ENCODE data around the gene ST6GAL1.
"Not testable (repeated sequence)": the region's sequence is repeated elsewhere in the genome, so short reads cannot be mapped to it uniquely, and the experiment has no call there.

ST6GAL1 gene, protein sequence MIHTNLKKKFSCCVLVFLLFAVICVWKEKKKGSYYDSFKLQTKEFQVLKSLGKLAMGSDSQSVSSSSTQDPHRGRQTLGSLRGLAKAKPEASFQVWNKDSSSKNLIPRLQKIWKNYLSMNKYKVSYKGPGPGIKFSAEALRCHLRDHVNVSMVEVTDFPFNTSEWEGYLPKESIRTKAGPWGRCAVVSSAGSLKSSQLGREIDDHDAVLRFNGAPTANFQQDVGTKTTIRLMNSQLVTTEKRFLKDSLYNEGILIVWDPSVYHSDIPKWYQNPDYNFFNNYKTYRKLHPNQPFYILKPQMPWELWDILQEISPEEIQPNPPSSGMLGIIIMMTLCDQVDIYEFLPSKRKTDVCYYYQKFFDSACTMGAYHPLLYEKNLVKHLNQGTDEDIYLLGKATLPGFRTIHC

DNA sequence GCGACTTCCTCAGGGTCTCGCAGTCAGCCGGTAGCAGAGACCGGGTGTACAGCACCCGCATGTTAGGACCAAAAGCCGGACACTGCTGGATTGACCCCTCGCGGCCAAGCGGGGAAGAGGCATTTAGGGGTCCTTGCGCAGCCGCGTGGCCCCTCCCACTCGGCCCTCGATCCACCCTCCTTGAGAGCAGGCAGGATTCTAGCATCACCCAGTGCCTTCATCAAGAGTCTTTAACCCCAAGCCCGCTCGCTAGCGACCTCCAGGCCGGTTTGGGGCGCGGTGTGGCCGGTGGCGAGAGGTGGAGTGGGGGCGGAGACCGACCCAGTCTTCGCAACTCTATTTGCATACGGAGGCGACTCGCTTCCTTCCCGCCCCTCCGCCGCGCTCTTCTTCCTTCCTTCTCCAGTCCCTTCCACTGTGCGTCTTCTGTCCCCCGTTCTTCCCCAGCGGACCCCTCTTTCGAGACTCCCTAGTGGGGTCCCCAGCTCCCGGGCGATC lies at the start of gene ST6GAL1:
Gene ST6GAL1 (plus strand): TSS at position 384 of the 498 bp plus-strand sequence. CDS start 112,178 bp downstream, outside the sequence.
- peak; percentile 70 for DNase-seq

DNA sequence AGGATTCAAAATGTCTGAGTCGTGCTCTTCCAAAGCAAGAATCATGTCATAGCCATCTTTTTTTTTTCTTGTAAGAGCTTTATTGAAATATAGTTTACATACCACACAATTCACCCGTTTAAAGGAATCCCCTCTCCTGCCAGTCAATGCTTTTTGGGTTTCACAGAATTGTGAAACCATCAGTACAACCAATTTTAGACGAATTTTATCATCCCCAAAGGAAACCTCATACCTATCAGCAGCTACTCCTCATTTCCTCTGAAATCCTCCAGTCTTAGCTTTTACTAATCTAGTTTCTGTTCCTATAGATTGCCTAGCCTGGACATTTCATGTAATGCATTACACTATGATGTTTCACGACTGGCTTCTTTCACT lies 48.2 kb upstream of the ST6GAL1 start:
- no peak for DNase-seq

DNA sequence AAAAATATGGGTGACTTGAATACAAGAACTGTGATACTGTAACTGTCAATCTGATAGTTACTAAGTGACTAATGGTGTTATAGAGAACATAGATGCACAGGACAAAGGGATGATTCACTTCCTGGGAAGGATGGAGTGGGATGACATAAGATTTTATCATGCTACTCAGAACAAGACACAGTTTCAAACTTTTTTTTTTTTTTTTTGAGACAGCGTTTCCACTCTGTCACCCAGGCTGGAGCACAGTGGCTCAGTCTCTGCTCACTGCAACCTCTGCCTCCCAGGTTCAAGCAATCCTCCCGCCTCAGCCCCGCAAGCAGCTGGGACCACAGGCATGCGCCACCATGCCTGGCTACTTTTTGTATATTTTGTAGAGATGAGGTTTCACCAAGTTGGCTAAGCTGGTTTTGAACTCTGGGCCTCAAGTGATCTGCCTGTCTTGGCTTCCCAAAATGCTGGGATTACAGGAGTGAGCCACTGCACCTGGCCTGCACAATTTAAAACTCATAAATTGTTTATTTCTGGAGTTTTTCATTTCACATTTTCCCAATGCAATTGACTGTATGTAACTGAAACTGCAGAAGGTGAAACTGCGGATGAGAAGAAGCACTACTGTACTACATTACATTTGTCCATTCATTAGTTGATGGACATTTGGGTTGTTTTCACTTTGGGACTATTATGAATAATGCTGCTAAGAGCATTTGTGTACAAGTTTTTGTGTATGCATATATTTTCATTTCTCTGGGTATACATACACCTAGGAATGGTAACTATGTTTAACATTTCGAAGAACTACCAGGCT lies 47.2 kb upstream of the ST6GAL1 start:
- peak; percentile 51 for DNase-seq

DNA sequence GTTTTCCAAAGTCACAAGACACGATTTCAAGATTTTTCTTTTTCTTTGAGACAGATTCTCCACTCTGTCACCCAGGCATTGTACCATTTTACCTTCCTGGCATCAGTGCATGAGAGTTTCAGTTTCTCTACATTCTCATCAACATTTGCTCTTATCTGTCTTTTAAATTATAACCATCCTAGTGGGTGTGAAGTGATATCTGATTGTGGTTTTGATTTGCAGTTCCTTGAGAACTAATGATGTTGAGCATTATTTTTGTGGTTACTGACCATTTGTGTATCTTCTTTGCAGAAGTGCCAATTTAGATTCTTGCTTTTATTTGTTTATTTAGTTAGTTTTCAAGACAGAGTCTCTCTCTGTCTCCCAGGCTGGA lies 46.7 kb upstream of the ST6GAL1 start:
- no peak for DNase-seq

DNA sequence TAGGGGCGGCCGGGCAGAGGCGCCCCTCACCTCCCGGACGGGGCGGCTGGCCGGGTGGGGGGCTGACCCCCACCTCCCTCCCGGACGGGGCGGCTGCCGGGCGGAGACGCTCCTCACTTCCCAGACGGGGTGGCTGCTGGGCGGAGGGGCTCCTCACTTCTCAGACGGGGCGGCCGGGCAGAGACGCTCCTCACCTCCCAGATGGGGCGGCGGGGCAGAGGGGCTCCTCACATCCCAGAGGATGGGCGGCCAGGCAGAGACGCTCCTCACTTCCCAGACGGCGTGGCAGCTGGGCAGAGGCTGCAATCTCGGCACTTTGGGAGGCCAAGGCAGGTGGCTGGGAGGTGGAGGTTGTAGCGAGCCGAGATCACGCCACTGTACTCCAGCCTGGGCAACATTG lies 45.5 kb upstream of the ST6GAL1 start:
- not testable (repeated sequence) for DNase-seq

DNA sequence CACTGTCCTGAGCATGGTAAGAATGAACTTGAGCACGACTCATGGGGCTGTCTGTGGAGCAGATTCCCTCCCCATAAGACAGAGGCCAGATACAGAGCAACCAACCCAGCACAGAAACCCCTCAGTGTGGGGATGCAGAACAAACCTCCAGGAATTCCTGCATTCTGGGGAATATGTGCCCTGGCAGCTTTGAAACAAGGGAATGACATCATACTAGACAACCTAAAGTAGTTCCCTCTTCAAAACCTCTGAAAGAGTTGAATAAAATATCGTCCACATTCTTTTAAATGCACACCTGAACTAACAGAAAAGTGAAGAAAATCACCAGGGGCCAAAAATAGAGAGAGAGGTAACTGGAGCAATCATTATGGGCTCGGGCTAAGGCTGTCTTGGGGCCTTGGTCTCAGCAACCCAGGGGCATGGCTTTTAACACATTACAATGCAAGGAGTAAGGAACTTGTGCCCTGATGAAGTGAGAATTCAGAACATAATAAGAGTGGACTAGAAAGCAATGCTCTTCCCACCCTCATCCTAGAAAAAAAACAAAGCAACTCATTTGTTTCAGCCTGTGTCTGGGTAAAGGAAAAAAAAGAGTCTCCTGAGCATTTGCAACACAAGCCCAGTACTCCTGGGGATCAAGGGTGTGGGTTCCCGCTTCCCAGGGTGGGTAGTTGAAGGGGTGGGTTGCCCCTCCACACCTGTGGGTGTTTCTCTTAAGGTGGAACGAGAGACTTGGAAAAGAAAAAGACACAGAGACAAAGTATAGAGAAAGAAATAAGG lies 43.9 kb upstream of the ST6GAL1 start:
- no peak for DNase-seq

DNA sequence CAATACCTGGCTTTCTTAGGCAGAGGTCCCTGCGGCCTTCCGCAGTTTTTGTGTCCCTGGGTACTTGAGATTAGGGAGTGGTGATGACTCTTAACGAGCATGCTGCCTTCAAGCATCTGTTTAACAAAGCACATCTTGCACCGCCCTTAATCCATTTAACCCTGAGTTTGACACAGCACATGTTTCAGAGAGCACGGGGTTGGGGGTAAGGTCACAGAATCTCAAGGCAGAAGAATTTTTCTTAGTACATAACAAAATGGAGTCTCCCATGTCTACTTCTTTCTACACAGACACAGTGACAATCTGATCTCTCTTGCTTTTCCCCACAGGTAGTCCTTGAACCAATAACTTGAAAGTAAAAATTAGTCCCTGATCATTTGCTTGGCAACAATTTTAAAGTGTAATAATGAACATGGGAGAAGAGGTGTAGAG lies 42.8 kb upstream of the ST6GAL1 start:
- not testable (repeated sequence) for DNase-seq

DNA sequence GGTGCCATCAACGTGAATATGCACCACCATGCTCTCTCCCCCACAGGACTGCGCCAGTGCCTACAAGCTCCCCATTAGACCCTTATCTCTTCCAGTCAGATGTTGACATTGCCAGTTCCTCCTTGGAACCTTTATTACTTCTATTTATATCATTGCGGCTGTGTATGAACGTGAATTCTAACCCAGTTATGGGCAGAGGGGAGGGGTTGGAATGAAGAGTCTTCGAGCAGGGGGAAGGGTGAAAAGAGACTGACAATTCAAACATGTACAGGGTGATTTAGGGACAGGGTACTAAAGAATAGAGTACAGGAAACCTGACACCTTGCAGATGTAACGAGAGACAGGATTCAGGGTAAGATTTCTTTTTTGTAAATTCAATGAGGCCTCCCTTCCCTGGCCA lies 41.8 kb upstream of the ST6GAL1 start:
- no peak for DNase-seq

DNA sequence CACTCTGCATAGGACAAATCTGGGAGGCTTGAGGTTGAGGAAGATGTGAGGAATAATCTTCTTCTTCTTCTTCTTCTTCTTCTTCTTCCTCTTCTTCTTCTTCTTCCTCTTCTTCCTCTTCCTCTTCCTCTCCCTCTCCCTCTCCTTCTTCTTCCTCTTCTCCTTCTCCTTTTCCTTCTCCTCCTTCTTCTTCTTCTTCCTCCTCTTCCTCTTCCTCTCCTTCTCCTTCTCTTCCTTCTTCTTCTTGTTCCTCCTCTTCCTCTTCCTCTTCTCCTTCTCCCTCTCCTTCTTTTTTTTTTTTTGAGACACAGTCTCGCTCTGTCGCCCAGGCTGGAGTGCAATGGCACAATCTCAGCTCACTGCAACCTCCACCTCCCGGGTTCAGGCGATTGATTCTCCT lies 40.6 kb upstream of the ST6GAL1 start:
- not testable (repeated sequence) for DNase-seq

DNA sequence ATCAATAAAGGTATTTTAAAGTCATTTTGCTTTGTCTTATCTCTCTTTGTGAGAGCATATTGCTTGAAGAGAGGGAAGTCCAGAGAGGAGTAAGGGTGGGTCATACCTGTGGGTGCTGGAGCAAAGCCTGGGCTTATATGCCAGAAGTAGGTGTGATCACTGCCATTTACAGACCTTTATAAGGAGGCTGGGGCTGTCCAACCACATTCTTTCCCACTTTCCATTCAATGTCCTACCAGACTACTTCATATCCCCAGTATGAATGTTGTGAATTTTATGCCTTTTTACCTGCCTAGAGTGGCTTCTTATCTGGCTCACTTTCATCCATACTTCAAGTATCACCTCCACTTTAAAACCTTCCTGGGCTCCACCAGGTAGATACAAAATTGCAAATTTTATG lies 39.4 kb upstream of the ST6GAL1 start:
- no peak for DNase-seq

DNA sequence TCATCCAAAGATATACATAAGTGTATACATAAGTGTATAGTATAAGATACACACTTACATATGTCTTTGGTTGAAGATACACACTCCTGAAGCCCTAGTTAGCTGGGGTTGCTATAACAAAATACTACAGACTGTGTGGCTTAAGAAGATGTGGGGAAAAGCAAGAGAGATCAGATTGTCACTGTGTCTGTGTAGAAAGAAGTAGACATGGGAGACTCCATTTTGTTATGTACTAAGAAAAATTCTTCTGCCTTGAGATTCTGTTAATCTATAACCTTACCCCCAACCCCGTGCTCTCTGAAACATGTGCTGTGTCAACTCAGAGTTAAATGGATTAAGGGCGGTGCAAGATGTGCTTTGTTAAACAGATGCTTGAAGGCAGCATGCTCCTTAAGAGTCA lies 37.3 kb upstream of the ST6GAL1 start:
- DNase-seq: not testable (repeated sequence)

DNA sequence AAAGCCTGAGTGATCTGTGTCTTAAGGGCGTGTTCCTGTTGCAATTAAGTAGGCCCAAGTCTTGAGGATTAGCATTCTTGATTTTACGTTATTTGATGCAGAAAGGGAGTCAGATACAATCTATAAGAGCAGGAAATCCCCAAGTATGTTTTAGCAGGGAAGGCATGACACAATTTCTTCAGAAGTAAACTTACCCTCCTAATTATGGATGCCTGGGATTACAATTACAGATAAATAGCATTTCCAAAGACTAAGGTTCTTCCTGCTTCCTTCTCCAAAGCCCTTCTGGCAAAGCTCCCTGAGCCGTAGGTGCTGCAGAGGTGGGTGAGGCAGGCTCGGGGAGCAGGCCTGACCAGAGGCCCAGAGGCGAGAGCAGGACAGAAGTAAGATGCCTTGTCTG lies 34.9 kb upstream of the ST6GAL1 start:
- no peak for DNase-seq

DNA sequence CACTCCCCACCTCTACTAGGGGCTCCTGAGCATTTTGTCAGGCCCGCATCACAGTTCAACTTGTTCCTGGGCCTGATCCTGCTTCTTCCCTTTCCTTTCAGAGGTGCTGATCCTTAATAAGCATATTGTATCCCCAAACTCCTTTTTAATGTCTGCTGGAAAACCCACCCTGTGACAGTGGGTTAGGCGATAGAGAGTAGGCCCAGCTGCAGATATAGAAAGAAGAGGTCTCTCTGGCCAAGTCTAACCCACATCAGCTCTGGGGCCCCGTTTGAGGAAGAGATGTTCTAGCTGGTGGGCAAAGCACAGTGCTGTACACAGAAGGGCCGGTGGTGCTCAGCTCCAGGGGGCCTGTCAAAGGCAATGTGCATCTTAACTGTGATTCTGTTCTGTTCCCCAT lies 34.3 kb upstream of the ST6GAL1 start:
- DNase-seq: no peak

DNA sequence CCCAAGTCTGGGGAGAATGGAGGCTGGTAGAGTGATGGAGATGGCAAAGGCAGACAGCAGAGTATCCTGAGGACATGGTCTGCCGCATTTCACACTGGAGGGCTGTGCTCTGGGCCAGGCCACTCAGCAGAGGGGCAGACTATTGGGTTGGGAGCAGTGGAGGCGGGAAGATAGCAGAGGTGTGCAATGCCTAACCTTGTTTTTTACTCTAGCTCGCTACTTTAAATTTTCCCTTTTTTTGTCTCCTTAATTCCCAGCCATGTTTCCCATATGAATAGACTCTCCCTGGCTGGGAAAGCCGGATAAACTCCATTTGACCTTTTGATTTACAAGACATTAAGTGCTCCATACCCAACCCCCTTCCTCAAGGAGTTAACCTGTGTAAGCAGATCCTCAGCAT lies 33.5 kb upstream of the ST6GAL1 start:
- no peak for DNase-seq

DNA sequence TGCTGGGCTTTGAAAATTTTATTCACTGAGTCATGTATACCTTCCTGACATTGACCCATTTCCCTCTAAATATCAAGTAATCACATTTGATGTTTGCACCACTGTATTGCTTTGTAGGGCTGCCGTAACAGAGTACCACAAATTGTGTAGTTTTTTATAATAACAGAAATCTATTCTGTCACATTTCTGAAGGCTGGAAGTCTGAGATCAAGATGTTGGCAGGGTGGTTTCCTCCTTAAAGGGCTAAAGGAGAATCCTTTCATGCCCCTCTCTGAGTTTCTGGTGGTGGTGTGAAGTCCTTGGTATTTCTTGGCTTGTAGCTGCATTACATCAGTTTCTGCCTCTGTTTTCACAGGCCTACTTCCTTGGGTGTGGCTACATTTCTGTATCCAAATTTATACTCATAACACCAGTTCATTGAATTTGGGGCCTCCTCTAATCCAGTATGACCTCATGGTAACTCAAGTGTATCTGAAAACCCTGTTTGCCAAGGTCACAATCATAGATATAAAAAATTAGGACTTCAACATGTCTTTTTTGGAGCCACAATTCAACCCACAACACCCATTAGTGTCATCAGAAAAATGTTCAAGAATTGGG lies 29.1 kb upstream of the ST6GAL1 start:
- no peak for DNase-seq

DNA sequence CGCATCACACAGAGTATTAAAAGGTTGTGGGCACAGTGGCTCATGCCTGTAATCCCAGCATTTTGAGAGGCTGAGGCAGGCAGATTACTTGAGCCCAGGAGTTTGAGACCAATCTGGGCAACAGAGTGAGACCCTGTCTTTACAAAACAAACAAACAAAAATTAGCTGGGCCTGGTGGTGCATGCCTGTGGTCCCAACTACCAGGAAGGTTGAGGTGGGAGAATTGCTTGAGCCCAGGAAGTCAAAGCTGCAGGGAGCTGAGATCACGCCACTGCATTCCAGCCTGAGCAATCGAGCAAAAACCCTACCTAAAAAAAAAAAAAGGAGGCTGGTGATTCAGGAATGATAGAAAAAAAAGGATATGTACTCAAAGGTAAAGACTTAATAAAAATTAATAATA lies 28.2 kb upstream of the ST6GAL1 start:
- no peak for DNase-seq

DNA sequence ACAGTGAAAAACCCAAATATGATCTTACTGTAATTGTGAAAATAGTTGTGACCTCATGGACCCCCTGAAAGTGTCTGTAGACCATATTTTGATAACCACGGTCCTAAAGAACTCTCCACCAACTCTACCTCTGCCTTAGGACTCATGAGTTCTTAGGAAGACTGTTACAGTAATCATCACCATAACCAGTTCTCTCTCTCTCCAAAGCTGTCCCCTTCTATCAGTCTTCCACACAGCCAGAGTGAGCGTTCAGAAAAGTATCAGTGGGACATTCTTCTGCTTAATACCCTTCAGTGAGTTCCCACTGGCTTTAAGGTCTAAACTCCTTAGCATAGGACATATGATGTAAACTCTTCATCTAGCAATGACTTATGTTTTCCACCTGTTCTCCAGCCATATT lies 27.6 kb upstream of the ST6GAL1 start:
- DNase-seq: no peak

DNA sequence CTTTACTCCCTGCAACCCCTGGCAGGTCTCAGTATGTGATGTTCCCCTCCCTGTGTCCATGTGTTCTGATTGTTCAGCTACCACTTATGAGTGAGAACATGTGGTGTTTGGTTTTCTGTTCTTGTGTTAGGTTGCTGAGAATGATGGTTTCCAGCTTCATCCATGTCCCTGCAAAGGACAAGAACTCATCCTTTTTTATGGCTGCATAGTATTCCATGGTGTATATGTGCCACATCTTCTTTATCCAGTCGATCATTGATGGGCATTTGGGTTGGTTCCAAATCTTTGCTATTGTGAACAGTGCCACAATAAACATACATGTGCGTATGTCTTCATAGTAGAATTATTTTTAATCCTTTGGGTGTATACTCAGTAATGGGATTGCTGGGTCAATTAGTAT lies 26.6 kb upstream of the ST6GAL1 start:
- DNase-seq: not testable (repeated sequence)

DNA sequence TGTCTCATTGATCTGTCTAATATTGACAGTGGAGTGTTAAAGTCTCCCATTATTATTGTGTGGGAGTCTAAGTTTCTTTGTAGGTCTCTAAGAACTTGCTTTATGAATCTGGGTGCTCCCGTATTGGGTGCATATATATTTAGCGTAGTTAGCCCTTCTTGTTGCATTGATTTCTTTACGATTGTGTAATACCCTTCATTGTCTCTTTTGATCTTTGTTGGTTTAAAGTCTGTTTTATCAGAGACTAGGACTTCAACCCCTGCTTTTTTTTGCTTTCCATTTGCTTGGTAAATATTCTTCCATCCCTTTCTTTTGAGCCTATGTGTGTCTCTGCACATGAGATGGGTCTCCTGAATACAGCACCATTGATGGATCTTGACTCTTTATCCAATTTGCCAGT lies 23.3 kb upstream of the ST6GAL1 start:
- not testable (repeated sequence) for DNase-seq

DNA sequence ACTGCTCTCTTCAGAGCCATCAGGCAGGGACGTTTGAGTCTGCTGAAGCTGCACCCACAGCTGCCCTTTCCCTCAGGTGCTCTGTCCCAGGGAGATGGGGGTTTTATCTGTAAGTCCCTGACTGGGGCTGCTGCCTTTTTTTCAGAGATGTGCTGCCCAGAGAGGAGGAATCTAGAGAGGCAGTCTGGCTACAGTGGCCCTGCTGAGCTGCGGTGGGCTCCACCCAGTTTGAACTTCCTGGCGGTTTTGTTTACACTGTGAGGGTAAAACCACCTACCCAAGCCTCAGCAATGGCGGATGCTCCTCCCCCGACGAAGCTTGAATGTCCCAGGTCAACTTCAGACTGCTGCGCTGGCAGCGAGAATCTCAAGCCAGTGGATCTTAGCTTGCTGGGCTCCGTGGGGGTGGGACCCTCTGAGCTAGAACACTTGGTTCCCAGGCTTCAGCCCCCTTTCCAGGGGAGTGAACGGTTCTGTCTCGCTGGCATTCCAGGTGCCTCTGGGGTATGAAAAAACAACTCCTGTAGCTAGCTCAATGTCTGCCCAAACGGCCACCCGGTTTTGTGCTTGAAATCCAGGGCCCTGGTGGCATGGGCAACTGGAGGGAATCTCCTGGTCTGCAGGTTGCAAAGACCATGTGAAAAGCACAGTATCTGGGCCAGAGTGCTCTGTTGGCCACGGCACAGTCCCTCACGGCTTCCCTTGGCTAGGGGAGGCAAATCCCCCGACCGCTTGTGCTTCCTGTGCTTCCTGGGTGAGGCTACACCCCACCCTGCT lies 21.1 kb upstream of the ST6GAL1 start:
- DNase-seq: peak; percentile 61

DNA sequence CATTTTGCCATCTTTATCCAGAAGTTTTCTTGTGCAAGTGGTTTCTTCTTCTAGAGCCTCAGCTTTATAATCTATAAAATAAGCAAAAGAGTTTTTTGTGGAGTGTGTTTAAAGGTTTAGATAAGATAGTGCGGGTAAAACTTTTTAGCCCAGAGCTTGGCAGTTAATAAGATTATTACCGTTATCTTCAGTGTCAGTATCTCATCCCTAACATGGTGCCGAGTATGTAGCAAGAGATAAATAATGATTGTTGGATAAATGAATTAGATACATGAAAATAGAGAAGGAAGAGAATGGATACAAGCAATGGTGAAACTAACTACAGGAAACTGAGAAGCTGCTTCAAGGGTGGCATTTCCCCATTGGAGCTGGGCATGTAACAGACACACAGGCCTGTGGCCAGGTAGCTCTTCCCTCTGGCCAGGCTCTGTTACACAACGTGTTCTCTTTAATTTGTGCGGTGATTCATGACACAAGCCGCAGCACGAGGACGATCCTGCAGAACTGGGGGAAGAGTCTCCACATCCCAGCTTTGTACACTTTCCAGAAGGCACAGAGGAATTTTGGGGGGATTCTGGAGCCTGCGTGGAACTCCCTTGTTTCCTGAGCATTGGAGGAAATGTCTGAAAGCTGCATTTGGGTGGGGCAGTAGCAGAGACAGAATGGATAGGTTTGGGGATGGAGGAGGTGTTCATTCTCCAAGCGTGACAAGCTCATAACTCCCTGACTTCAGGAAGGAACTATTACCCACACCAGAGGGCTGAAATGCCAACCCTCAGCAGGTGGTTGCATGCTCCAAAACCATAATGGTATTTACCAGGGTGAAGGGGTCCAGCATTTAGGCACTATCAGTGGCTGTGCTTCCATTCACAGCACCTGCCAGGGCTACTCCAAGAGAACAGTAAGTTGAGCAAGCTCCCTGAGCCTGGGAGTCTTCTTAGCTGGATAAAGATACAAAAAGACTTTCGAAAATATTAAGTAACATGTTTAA lies 14.2 kb upstream of the ST6GAL1 start:
- DNase-seq: no peak

Data from stimulated activated CD4-positive, alpha-beta T cell treated with anti-CD3 and anti-CD28 coated beads, Interleukin-4, amount 100 ng/mL, for 1 hour (primary cell).